DND-41 (cell line): Measurements from ENCODE around the gene UCK2.

ENCODE experiments used
- EZH2 ChIP-seq: IDR thresholded peaks from 3 replicates; pipeline ENCODE4 v1.6.1; 2012; ENCODE audit warnings: borderline replicate concordance, low read depth, mild to moderate bottlenecking, moderate library complexity, low read length, inconsistent platforms; ENCODE audit not compliant: severe bottlenecking
- TF ChIP-seq, protein P1 (sequence below): IDR thresholded peaks from 2 replicates; pipeline ENCODE4 v1.5.1; 2012; ENCODE audit warnings: borderline replicate concordance, low read length, moderate library complexity, mild to moderate bottlenecking; ENCODE audit not compliant: poor library complexity, severe bottlenecking; ENCODE audit errors: extremely low read depth

GRCh38 chr1:165863346-165863745 lies 35.9 kb downstream of the UCK2 start:
- TF ChIP-seq EZH2 = no peak
- TF ChIP-seq, protein P1, sequence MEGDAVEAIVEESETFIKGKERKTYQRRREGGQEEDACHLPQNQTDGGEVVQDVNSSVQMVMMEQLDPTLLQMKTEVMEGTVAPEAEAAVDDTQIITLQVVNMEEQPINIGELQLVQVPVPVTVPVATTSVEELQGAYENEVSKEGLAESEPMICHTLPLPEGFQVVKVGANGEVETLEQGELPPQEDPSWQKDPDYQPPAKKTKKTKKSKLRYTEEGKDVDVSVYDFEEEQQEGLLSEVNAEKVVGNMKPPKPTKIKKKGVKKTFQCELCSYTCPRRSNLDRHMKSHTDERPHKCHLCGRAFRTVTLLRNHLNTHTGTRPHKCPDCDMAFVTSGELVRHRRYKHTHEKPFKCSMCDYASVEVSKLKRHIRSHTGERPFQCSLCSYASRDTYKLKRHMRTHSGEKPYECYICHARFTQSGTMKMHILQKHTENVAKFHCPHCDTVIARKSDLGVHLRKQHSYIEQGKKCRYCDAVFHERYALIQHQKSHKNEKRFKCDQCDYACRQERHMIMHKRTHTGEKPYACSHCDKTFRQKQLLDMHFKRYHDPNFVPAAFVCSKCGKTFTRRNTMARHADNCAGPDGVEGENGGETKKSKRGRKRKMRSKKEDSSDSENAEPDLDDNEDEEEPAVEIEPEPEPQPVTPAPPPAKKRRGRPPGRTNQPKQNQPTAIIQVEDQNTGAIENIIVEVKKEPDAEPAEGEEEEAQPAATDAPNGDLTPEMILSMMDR = no peak
